NCI-H69 (cell line): ENCODE data around the gene DRGX.

Source experiments
- DNase-seq: peaks from one replicate; lab custom pipeline; 2025; lab: John Stamatoyannopoulos, UW

DRGX gene

GRCh38 chr10:49314806-49315205 is 81.1 kb downstream of the DRGX start:
- DNase-seq, result no peak
